GM13977 (cell line): ENCODE measurements around the gene HERPUD1.

Experiments used
- DNase-seq: peaks from one replicate; pipeline ENCODE4 v3.0.0; 2012; ENCODE audit warnings: low spot score
- CTCF ChIP-seq: IDR thresholded peaks from 2 replicates; pipeline ENCODE4 v1.5.1; 2012; ENCODE audit warnings: mild to moderate bottlenecking, control low read depth; ENCODE audit not compliant: insufficient read depth; ENCODE audit errors: extremely low read depth, missing control alignments
- in situ Hi-C: fragments of 300-500 bp; cut with MboI; formaldehyde crosslinking; loops from one replicate; pipeline ENCODE4 v1.12.0; 2022; ENCODE audit warnings: low sequenced_read_pairs, low pct_unique_long_range_greater_than_20kb, mixed read lengths, inconsistent platforms; ENCODE audit not compliant: unreplicated experiment

HERPUD1 gene

GRCh38 chr16:56956756-56957155 lies 24.8 kb downstream of the HERPUD1 start:
- no peak for TF ChIP-seq CTCF
- in situ Hi-C loops: loop anchor here (10.0 kb wide), 1 partner anchor 92 kb away; the partner anchor contains the start of gene SLC12A3
- no peak for DNase-seq

GRCh38 chr16:56960681-56961281 lies 28.8 kb downstream of the HERPUD1 start:
- no peak for DNase-seq
- no peak for TF ChIP-seq CTCF
- in situ Hi-C loops: no loop called here

GRCh38 chr16:56961386-56961785 lies 29.4 kb downstream of the HERPUD1 start:
- in situ Hi-C loops: no loop called here
- no peak for DNase-seq
- TF ChIP-seq CTCF: no peak

- no peak for DNase-seq
- in situ Hi-C loops: no loop called here
- no peak for TF ChIP-seq CTCF
These were observed 29.9 kb downstream of the HERPUD1 start, which contains the start of gene CETP for GRCh38 chr16:56961851-56962281. Gene CETP, plus strand, starts transcription at chr16:56961950. Its CDS starts 30 bp downstream, at chr16:56961980.

GRCh38 chr16:56964243-56965148 lies 32.6 kb downstream of the HERPUD1 start:
- TF ChIP-seq CTCF: peak; percentile 100
- peak; percentile 85 for DNase-seq
- in situ Hi-C loops: loop anchor here (5.0 kb wide), 1 partner anchor 78 kb away; no protein-coding TSS in a partner anchor

- no peak for TF ChIP-seq CTCF
- in situ Hi-C loops: loop anchor here (5.0 kb wide), 1 partner anchor 77 kb away; no protein-coding TSS in a partner anchor
- DNase-seq: no peak
These were observed 33.5 kb downstream of the HERPUD1 start for GRCh38 chr16:56965149-56966092.
